Measurements from ENCODE around the gene ATP10D.

The ATP10D gene

GRCh38 chr4:47473141-47473750, 11.8 kb upstream of the ATP10D start:
- DNase-seq (ENCODE audit: low read depth): no peak
- TF ChIP-seq CTCF (IDR thresholded peaks at IDR 0.05; ENCODE audit: control insufficient read depth, insufficient read depth, low read depth, low read length, missing control alignments): no peak

GRCh38 chr4:47474799-47475198, 10.3 kb upstream of the ATP10D start:
- no peak for DNase-seq (ENCODE audit: low read depth)

More at GRCh38 chr4:47473141-47473750, 11.8 kb upstream of the ATP10D start:
- no peak overlapping the region for H3K4me3 ChIP-seq (ENCODE audit: control insufficient read depth, low read depth, low read length)

GRCh38 chr4:47475411-47475810, 9.7 kb upstream of the ATP10D start:
- no peak for DNase-seq (ENCODE audit: low read depth)
- no peak overlapping the region for H3K4me3 ChIP-seq (ENCODE audit: control insufficient read depth, low read depth, low read length)
- no peak for TF ChIP-seq CTCF (IDR thresholded peaks at IDR 0.05; ENCODE audit: control insufficient read depth, insufficient read depth, low read depth, low read length, missing control alignments)

More at GRCh38 chr4:47474799-47475198, 10.3 kb upstream of the ATP10D start:
- TF ChIP-seq CTCF (IDR thresholded peaks at IDR 0.05; ENCODE audit: control insufficient read depth, insufficient read depth, low read depth, low read length, missing control alignments): no peak
- H3K4me3 ChIP-seq (ENCODE audit: control insufficient read depth, low read depth, low read length): no peak overlapping the region

- no peak overlapping the region for H3K4me3 ChIP-seq (ENCODE audit: control insufficient read depth, low read depth, low read length)
- no peak for DNase-seq (ENCODE audit: low read depth)
- no peak for TF ChIP-seq CTCF (IDR thresholded peaks at IDR 0.05; ENCODE audit: control insufficient read depth, insufficient read depth, low read depth, low read length, missing control alignments)
Measured at GRCh38 chr4:47478804-47479203, 6.3 kb upstream of the ATP10D start.

GRCh38 chr4:47482326-47482725, 2.7 kb upstream of the ATP10D start:
- no peak for DNase-seq (ENCODE audit: low read depth)
- TF ChIP-seq CTCF (IDR thresholded peaks at IDR 0.05; ENCODE audit: control insufficient read depth, insufficient read depth, low read depth, low read length, missing control alignments): no peak
- no peak overlapping the region for H3K4me3 ChIP-seq (ENCODE audit: control insufficient read depth, low read depth, low read length)

- H3K4me3 ChIP-seq (ENCODE audit: control insufficient read depth, low read depth, low read length): no peak overlapping the region
- no peak for DNase-seq (ENCODE audit: low read depth)
- no peak for TF ChIP-seq CTCF (IDR thresholded peaks at IDR 0.05; ENCODE audit: control insufficient read depth, insufficient read depth, low read depth, low read length, missing control alignments)
Measured at GRCh38 chr4:47483745-47484144, 1.3 kb upstream of the ATP10D start.
